Measurements from ENCODE around the gene EBF3. TPM values are rescaled to one million over a fixed set of nuclear protein-coding genes. Genes with fewer than 3 reads are reported as not detected.

Gene EBF3
- total RNA-seq, 1 donor from 2014 or later, result 0.07 TPM

DNA sequence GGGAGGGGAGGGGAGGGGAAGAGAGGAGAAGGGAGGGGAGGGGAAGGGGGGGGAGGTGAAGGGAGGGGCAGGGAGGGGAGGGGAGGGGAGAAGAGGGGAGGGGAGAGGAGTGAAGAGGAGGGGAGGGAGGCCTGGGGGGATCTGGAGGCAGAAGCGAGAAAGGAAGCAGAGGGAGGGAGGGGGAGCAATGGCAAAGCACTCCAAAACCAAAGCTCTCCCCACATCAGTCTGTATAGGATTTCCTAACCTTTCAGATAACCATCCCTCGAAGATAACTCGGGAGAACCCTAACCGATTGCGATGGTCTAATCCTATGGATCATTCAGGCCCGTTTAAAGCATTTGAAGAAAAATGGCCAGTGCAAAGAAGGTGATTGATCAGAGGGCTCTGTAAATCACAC, 19.0 kb downstream of the EBF3 start:
- H3K27me3 Mint-ChIP-seq (ENCODE audit: low read depth, unreplicated experiment), result peaks cover 20% of the 10 kb centered on the region
- H4K20me1 ChIP-seq (ENCODE audit: insufficient read depth, low read length), result no peaks in the 10 kb centered on the region
- H3K4me1 Mint-ChIP-seq (ENCODE audit: low read depth, unreplicated experiment), result peaks cover under 1% of the 10 kb centered on the region
- H3K9ac ChIP-seq (ENCODE audit: low read length), result no peak overlapping the region
- H3K27ac Mint-ChIP-seq (ENCODE audit: unreplicated experiment), result no peak overlapping the region
- H3K9me3 Mint-ChIP-seq (ENCODE audit: unreplicated experiment), result no peaks in the 10 kb centered on the region
- no peak for DNase-seq (ENCODE audit: low read depth)
- H3K36me3 ChIP-seq (ENCODE audit: insufficient read depth, low read length), result no peaks in the 10 kb centered on the region
- no peak overlapping the region for H3K4me2 ChIP-seq (ENCODE audit: low read length)
- no peak for TF ChIP-seq EZH2 (IDR thresholded peaks at IDR 0.05; ENCODE audit: insufficient read depth, low read length)
- no peak for TF ChIP-seq CTCF (IDR thresholded peaks at IDR 0.05; ENCODE audit: insufficient read depth, low read depth, low read length)
- H3K4me1 ChIP-seq (ENCODE audit: insufficient read depth, low read length), result no peaks in the 10 kb centered on the region
- no peaks in the 10 kb centered on the region for H3K9me3 ChIP-seq (ENCODE audit: insufficient read depth, low read depth, low read length)
- no peaks in the 10 kb centered on the region for H3K36me3 Mint-ChIP-seq (ENCODE audit: low read depth, unreplicated experiment)
- no peak overlapping the region for H3K4me3 ChIP-seq (ENCODE audit: insufficient read depth, low read depth, low read length)
- H3K27me3 ChIP-seq (ENCODE audit: insufficient read depth, low read length), result peaks cover 2% of the 10 kb centered on the region
- H3K79me2 ChIP-seq (ENCODE audit: insufficient read depth, low read length), result no peaks in the 10 kb centered on the region
- H3K4me3 Mint-ChIP-seq (ENCODE audit: unreplicated experiment), result no peak overlapping the region
- no peak for FAIRE-seq
- no peak overlapping the region for H2AFZ ChIP-seq (ENCODE audit: low read depth, low read length)
- H3K27ac ChIP-seq (ENCODE audit: low read depth, low read length), result no peak overlapping the region

GRCh38 chr10:129944456-129944855, 19.6 kb downstream of the EBF3 start:
- H3K79me2 ChIP-seq (ENCODE audit: insufficient read depth, low read length), result no peaks in the 10 kb centered on the region

More at GRCh38 chr10:129944456-129944855, 19.6 kb downstream of the EBF3 start:
- H3K36me3 Mint-ChIP-seq (ENCODE audit: low read depth, unreplicated experiment), result no peaks in the 10 kb centered on the region
- Histone ChIP-seq H3K27ac (ENCODE audit: low read depth, low read length) (no peak overlapping the region), H3K4me2 (ENCODE audit: low read length) (no peak overlapping the region), H3K36me3 (ENCODE audit: insufficient read depth, low read length) (no peaks in the 10 kb centered on the region), H2AFZ (ENCODE audit: low read depth, low read length) (no peak overlapping the region), H3K9me3 (ENCODE audit: insufficient read depth, low read depth, low read length) (no peaks in the 10 kb centered on the region), H3K4me3 (ENCODE audit: insufficient read depth, low read depth, low read length) (no peak overlapping the region), H3K9ac (ENCODE audit: low read length) (no peak overlapping the region), H3K4me1 (ENCODE audit: insufficient read depth, low read length) (no peaks in the 10 kb centered on the region), H3K27me3 (ENCODE audit: insufficient read depth, low read length) (peaks cover 2% of the 10 kb centered on the region), H4K20me1 (ENCODE audit: insufficient read depth, low read length) (no peaks in the 10 kb centered on the region)
- no peak for TF ChIP-seq CTCF (IDR thresholded peaks at IDR 0.05; ENCODE audit: insufficient read depth, low read depth, low read length)
- H3K27me3 Mint-ChIP-seq (ENCODE audit: low read depth, unreplicated experiment), result peaks cover 25% of the 10 kb centered on the region
- no peak overlapping the region for H3K4me3 Mint-ChIP-seq (ENCODE audit: unreplicated experiment)
- DNase-seq (ENCODE audit: low read depth) (no peak), FAIRE-seq (no peak)
- no peak overlapping the region for H3K27ac Mint-ChIP-seq (ENCODE audit: unreplicated experiment)
- no peaks in the 10 kb centered on the region for H3K4me1 Mint-ChIP-seq (ENCODE audit: low read depth, unreplicated experiment)
- H3K9me3 Mint-ChIP-seq (ENCODE audit: unreplicated experiment), result no peaks in the 10 kb centered on the region

Data from astrocyte (in vitro differentiated cells and primary cell).